Inflammatory macrophage treated with lipopolysaccharide for 1 hour (primary cell): ENCODE measurements around the gene DCANP1.

ENCODE experiments used
- DNase-seq, 2 donors: peaks; one replicate each; pipeline ENCODE4 v3.0.0-alpha.2; 2020 to 2022

Gene DCANP1

GRCh38 chr5:135447298-135447929 lies at the start of gene DCANP1:
DCANP1 (minus strand) TSS chr5:135447348; CDS start chr5:135447108, 240 bp downstream.
- DNase-seq, result no peak

DNA sequence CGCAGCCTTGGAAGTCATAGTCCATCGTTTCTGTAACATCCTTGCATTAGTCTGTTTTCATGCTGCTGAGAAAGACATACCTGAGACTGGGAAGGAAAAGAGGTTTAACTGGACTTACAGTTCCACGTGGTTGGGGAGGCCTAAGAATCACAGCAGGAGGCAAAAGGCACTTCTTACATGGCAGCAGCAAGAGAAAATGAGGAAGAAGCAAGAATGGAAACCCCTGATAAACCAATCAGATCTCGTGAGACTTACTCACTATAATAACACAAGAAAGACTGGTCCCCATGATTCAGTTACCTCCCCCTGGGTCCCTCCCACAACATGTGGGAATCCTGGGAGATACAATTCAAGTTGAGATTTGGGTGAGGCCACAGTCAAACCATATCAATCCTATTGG lies 48.4 kb upstream of the DCANP1 start:
- peak; percentile 54 to 76 for DNase-seq

DNA sequence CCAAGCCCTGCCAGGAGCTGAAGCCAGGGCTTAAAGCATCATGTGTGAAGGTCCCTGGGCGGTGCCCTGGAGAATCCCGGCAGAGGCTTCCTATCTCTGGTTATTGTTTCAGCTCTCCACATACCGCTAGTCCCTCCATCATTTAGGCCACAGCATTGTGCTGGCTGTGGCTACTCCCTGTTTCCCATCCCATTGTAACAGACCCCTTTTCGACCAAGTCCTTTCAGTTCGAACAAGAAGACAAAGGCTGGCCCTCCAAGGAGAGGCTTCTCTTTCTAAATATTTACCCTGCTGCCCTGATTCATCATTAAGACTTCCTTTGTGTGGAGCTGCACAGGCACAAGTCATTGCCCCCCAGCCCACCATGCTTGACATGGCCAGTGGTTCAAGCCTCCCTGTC lies 47.0 kb upstream of the DCANP1 start:
- no peak for DNase-seq

DNA sequence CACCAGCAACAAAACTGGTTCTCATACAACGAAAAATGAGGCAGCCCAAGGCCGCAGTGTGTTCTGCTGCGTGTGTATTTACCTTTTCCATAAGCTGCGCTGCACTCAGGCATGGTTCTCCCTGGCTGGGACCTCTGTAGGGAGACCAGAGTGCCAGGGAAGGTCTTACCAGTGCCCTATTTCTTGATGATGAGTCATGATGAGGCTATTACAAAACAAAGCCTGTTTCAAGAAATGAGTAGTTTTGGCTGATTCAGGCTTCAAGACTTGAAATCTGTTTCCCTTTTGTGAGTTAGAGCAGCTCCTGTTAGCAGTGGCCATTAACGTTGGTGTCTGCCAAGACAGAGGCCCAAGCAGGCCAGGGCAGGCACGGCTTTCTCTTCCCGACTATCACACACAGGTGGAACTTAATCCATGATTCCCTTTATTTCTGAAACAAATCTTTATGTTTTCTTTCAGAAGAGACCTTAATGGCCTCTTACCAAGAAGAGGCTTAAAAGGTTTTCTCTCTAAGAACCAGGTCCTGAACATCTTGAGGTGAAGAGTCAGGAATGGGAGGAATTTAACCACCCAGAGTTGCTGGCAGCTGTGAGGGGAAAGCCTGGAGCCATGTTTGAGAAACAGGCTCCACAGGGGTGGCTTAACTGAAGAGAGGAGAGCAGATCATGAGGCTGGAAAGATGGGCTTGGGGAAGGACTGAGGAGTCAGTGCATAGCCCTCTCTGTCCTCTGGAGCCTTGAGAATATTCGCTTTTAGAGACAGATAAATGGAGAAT lies 46.4 kb upstream of the DCANP1 start:
- peak; percentile 88 to 90 for DNase-seq

DNA sequence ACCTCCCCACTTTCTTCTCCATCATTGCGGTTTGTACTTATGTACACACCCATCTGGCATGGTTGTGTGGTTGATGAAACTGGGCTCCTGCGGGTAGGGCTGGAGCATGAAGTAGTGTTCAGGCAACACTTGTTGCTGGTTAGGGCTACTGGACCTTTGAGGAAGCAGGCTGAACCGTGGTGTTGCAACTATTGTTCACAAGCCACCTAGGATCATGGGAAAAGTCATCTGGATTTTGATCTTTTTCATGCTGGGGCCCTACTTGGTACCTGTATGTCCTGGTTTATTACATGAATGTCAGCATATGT lies 45.1 kb upstream of the DCANP1 start:
- DNase-seq, result peak in 1 of 2 donors; percentile 19

- DNase-seq, result no peak
Observed at GRCh38 chr5:135491552-135492318, 44.6 kb upstream of the DCANP1 start.

GRCh38 chr5:135491038-135491551 lies 43.9 kb upstream of the DCANP1 start:
- DNase-seq, result no peak

DNA sequence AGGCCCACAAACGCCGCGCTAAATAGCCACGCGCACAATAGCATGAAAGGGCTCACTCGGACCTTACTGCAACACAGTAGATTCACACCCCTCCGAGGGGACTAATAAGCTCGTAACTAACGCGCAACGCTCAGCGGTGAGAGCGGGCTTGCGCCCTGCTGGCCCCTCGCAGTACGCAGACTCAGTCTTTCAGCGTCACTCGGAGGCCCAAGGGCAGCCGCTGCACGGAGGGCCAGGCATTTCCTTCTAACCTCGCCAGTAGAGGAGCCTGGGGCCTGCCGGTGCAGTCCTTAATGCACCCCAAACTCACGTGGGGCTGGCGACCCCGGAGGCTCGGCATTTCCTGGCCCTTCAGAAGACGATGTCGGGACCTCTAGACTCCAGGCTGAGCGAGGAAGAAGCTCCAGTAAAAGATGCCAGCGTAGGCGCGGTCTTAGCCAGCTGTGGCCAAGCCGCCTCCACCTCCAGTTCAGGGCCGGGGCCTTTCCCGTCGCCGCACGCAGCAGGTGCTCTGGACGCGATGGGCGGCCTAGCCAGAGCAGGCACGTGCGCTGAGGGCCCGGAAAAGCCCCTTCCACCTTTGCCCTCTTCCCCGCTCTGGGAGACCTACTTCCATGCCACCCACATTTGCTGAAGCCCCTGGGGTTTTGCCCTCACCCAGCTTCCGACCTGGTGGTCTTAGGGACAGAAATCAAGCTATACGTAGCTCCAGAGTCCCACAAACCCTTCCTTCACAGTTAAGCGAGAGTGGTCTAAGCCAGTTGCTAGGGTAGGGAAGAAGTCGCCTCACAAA lies 43.3 kb upstream of the DCANP1 start:
- no peak for DNase-seq

GRCh38 chr5:135489466-135490244 lies 42.5 kb upstream of the DCANP1 start:
- no peak for DNase-seq

DNA sequence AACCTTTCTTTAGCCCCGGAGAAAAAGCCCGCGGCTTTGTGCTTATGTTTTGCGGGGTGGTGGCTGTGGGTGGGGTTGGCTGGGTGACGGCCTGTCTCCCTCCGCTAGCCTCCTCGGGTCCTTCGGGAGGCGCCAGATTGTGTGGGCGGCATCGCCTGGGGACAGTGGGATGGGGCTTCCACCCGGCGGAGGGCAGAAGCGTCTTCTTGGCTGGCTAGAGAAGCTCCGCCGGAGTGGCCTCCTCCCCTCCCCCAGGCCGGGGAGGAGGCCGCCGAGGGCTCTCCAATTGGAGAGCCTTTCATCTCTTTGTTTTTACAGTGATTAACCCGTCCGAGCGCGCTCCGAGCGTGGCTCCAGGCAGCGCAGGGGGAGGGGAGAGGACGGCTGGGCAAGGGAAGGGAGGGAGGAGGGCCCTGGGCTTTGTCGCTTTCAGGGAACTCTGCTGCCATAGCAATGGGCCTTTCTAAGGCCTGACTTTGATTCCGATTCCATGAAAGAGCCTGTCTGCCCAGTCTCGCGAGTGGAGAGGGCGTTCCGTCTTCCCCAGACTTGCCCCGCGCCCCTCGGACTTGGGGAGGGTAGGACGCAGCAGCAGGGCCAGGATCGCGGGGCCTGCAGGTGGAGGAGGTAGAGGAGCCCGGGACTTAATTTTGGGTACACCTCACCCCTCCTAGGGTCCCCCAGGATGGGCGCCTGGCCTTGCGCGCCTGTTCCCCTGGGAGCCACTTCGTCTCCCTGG lies 41.7 kb upstream of the DCANP1 start:
- DNase-seq, result no peak

GRCh38 chr5:135487839-135488514 lies 40.8 kb upstream of the DCANP1 start:
- no peak for DNase-seq

DNA sequence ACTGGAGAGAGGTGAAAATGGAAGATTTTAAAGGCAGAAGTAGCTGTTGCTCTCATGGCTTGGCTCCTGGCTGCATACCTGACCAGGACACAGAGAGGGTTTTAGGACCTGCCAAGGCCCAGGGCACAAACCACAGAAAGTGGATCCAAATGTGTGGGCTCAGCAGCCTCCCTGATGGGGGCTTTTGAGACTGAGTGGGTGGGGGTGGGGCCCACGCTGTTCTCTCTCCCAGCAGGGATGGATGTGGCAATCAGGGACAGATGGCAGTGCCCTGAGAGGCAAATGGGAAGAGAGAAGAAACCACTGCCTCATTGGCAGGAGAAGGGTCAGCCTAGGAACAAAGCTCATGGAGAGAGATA lies 39.9 kb upstream of the DCANP1 start:
- no peak for DNase-seq

DNA sequence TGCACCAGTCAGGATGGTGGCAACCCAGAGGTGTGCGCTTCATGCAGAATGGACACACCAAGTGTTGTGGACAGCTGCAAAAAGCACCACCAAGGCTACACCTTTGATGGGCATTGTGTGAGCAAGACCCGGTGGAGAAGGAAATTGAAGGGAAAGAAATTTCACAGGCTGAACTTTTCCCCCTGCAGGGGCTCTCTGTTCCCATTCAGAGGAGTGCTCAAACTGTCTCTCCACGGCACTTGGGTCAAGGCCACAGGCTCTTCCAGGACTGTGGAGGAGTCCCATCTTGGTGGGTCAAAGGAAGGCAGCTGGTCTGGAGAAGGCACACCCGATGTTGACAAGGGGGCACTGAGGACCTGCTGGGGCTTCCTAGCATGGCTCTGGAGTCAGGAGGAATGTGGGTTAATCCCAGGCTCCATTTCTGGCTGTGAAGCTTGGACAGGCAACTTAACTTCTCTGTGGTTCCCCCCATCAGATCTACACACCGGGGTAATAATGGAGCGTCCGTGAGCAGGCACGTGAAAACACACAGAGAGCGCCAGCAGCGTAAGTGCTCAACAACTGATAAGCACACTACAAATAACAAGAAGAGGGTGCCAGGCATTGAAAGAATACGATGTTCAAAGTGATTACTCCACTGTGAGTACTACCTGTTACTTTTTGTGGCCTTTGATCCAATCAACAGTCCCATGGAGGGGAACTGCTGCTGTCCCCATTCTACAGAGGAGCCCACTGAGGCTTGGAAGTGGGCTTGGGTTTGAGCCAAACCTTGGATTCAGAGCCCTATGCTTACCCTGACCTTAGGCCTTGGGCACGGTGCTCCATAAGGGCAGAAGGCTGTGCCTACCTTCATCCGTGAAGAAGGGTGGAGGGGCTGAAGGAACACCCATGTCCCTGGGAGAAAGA lies 39.2 kb upstream of the DCANP1 start:
- DNase-seq, result no peak

GRCh38 chr5:135484674-135485086 lies 37.5 kb upstream of the DCANP1 start:
- DNase-seq, result no peak

DNA sequence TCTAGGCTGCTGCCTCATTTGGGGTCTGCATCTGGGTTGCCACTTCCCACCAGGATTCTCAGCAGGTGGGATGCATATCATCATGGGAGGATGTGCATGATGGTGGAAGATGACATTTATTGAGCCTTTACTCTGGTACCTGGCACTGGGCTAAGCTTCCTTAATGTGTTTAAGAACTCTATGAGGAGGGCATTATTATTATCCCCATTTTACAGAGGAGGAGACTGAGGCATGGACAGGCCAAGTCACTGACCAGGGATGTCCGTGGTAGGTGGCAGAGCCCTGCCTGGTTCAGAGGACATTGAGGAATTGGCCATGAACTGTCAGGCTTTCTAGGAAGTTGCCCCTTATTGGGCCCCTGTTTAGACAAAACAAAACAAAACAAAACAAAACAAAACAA lies 36.1 kb upstream of the DCANP1 start:
- no peak for DNase-seq

DNA sequence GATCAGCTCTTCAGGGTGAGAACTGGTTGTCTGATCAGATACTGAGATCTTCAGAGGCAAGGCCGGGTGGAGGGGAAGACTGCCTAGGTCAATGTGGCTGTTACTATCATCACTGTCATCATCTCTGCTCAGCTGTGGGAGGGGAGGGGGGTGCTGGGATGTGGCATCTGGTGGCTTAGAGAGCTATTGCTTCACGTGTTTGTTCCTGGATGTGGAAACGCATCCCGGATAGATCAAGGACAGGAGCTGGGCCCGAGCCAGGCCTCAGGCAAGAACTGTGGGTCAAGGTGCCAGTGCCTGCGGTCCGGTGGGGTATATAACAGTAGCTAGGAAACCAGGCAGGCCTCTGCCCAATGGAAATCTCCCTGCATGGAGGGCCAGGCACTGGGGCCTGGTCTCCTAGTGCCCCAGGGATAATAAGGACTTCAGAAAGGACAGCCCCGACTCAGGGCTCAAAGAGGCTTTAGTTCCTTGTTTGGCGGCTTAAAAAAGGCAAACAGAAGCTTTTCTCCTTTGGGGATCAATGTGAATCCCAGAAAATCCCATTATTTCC lies 35.3 kb upstream of the DCANP1 start:
- peak in 1 of 2 donors; percentile 28 for DNase-seq

DNA sequence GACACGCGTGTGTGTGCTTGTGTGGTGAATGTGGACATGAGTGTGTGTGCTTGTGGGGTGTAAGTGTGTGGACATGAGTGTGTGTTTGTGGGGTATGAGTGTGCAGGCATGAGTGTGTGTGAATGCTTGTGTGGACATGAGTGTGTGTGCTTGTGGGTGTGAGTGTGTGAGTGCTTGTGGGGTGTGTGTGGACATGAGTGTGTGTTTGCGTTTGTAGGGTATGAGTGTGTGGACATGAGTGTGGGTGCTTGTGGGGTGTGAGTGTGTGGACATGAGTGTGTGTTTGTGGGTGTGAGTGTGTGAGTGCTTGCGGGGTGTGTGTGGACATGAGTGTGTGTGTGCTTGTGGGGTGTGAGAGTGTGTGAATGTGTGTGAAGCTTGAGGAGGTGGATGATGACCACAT lies 34.8 kb upstream of the DCANP1 start:
- no peak for DNase-seq

DNA sequence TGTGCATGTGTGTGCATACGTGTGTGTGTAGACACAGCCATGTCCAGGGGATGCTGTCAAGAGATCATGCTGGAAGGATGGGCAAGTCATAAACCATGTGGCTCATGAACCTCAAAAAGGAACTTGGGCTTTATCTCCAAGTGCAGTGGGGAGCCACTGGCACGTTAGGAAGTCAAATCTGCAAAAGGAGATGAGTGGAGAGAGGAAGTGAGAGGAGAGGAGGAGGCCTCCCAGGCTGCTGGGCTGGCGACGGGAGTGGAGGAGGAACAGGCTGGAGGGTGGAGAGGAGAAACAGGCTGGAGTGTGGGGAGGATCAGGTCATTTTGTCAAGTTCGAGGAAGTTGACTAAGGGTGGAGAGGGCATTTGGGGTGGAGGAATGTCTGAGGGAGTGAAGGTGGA lies 34.2 kb upstream of the DCANP1 start:
- peak; percentile 61 to 70 for DNase-seq

- no peak for DNase-seq
Observed at GRCh38 chr5:135480511-135480910, 33.4 kb upstream of the DCANP1 start.
